GM18507 (cell line): ENCODE data around the gene LRRN1.

ENCODE experiments used
- DNase-seq: peaks from one replicate; pipeline ENCODE4 v3.0.0; 2011; ENCODE audit warnings: low read depth; ENCODE audit not compliant: insufficient read length; ENCODE audit errors: extremely low spot score
- FAIRE-seq: peaks from 2 replicates; lab custom pipeline; 2011; peaks lifted over from hg19 to GRCh38; lab: Jason Lieb, UNC

LRRN1 gene

DNA sequence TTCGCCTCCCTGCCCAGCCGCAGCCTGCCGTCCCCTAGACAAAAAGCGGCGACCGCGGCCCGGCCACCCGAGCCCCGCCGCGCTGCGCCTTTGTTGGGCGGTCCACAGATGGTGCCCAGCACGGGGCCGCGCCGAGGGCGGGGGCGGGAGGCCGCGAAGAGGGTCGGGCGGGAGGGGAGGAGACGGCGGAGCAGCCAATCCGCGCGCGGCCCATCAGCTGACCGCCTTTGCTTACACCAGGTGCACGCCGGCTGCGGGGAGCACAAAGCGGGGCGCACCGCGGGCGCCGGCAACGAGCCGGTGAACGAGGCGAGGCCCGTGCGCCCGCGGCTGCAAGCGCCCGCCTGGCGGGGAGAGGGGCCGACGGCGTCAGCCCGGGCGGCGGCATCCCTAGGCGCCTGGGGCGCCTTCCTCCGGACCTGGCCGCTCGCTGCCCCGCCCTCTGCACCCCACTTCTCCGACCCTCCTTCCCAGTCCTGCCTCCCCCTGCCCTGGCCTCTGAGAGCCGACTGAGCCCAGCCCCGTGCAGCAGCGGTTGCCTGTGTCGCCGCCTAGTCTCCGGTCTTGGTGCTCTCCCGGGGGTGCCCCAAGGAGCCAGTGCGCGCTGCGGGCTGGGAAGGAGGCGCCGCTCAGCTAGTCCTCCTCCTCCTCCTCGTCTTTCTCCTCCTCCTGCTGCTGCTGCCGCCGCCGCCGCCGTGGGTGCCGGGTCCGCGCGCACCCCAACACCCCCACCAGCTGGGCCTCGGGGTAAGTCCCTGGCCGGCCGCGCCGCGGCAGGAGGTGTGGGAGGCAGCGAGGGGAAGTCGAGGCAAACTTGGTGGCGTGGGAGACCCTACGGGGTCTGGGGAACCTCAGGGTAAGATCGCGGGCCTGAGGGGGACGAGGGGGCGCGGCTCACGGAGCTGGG is at the start of gene LRRN1:
LRRN1 (plus strand) TSS at position 259 of the 907 bp plus-strand sequence. CDS start 45,211 bp downstream, outside the sequence.
- FAIRE-seq, result no peak

DNA sequence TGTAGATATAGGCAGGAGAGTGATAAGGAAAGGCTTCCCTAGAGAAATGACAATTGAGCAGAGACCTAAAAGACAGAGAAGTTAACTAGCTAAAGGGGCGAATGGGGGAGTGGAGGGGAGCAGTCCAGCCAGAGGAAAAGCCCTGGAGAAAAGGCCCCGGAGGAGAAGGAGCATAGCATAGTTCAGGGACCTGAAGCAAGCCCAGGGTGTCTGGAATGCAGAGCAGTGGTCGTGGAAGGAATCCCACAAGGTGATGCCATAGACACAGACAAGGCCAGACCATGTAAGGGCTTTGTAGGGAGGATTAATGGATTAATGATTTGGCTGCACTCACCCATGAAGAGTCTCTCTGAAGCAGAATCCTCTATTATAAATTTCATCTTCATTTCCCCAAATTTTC is 45.8 kb upstream of the LRRN1 start:
- FAIRE-seq, result no peak
- no peak for DNase-seq

More for the DNA sequence above, at the start of gene LRRN1:
- DNase-seq, result peak; percentile 8

DNA sequence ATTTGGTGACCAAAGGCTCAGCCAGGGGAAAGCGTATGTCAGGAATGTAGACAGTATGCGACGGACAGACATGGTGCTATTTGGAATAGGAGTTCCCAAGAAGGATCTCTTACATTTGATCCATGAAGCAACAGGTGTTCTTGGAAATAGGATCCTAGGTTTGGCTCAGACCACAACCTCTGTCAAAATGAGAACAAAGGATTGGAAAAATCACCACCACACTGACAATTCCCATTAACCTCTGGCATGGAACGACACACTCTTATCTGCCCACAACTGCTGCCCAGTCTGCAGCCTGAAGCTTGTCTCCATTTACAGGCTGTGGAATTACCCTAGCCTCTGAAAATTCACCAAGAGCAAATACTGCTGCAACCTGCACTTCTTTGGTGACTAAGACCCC is 33.6 kb upstream of the LRRN1 start:
- DNase-seq, result no peak
- no peak for FAIRE-seq

DNA sequence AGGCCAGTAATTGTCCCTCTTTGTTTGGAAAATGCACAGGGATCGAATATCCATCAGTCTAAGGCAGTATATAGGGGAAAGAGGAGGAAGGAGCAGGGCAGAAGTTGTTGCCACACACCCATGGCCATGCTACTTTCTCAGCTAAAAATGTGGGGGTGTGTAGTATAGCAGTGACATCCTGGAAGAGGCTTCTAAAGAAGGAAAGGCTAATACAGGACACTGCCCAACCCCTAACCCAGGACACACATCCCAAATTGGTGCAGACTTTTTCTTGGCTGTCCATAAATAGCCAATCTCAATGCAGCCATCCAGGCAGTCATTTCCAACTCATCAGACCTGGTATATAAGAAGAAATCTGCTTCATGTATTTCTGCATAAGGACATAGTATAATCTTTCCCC is 33.1 kb upstream of the LRRN1 start:
- FAIRE-seq, result no peak
- no peak for DNase-seq

DNA sequence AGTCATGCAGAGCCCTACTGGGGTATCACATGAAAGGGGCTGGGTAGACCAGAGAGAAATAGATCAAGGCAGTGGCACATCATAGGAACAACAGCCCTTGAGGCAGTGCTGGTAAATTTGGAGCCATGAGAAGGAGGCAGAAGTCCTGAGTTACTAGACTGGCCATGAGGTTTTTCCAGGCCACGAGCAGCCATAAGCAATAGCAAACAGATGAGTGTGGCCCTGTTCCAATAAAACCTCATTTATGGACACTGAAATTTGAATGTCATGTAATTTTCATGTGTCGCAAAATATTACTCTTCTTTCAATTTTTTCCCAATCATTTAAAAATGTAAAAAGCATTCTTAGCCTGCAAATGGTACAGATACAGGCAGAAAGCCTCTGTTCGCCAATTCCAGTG is 28.1 kb upstream of the LRRN1 start:
- no peak for FAIRE-seq

DNA sequence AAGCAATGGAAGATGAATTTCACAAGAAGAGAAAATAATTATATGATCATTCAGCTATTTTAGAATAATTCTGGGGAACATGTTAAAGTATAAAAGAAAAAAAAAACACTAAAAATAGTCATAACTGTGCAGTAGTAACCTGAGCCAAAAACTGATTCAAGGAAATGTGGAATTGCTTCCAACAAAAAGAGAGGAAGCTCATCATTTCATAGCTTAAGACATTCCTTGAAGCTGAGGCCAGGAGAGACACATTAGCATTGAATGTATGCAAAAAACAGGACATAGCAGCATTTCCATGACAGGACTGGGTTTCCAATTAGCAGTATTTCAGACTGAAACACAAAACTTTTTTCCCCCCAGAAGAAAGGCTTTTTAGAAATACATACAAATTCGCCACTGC is 27.7 kb upstream of the LRRN1 start:
- DNase-seq (no peak), FAIRE-seq (no peak)

More for the DNA sequence above, 28.1 kb upstream of the LRRN1 start:
- no peak for DNase-seq

DNA sequence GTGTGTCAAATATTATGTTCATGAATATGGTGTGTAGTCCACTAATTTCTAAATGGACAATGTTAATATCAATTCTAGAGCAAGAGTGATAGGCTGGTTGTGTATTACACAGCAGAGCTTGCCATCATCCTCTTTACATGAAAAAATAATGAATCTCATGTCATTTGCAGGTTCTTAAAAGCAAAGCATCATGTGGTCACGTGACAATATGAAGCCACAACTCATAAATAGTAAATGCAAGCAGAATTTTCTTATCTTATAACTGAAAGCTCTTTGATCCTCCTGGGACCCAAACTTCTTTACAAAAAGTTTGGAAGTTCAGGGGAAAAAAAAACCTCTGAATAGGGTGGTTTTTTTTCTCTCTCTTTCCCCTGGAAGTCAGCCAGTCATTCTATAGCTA is 26.9 kb upstream of the LRRN1 start:
- FAIRE-seq, result no peak
- DNase-seq, result no peak

DNA sequence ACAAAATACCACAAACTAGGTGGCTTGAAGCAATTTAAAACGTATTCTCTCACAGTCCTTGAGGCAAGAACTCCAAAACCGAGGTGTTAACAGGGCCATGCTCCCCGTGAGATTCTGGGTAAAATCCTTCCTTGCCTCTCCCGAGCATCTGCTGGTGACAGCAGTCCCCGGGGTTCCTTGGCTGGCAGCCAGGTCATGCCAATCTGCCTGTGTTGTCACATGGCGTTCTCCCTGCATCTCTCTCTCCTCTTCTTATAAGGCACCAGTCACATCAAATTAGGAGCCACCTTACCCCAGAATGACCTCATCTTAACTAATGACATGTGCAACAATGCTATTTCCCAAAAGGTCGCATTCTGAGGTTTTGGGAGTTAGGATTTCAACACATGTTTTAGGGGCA is 26.3 kb upstream of the LRRN1 start:
- no peak for FAIRE-seq
- no peak for DNase-seq

DNA sequence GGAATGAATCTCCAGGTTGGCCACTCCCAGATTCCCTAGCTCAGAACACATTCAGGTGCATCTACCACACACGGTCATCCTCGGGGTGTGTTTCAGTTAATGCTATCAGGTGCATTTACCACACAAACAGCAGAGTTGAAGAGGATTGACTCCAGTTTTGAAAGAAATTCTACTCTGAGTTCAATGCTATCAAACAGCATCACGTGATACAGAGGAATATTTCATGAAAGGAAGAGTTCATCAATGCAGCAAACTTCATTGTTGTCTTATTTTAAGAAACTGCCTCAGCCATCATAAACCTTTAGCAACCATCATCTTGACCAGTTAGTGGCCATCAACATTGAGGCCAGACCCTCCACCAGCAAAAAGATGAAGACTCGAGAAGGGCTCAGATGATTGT is 22.6 kb upstream of the LRRN1 start:
- no peak for FAIRE-seq
- no peak for DNase-seq

DNA sequence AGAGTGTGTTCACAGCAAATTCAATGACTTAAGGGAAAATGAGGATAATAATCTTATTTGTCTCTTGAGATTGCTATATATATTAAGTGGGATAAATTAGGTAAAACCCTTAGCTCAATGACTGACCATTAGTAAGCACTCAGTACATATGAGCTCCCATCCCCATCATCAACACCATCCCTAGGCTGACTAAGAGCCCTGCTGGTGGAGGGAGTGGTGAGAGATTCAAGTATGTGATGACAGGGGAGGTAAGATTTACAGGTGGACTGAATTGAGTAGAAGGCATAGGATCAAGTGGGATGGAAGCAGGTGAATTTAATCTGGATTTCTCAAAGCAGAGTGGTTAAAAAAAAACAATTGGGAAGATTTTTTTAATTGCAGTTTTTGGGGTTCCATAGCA is 21.0 kb upstream of the LRRN1 start:
- no peak for DNase-seq
- FAIRE-seq, result no peak

DNA sequence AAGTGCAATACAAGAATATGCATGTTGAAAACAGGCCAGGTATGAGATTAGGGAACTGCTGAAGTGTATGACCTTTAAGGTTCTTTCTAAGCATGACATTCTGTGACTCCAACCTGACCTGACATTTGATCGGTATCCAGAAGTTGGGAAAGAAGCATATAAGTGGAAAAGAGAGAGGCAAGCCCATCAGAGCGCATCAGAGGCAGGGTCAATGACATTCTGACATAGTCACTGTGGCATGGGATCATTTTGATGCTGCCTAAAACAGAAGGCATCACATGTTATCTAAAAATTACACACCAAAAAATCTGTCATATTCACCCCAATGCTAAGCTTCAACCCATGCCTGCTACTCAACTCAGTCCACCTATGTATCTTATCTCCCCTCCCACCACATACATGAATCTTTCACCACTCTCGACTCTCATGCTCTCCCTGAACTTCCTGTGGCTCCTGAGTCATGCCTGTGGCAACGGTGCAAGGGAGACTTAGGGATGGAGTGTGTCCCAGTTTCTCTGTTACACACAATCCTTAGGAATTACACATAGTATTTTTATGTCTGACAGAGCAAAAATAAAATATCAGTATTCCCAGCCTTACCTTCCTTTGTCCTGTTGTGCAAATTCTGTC is 20.5 kb upstream of the LRRN1 start:
- DNase-seq, result no peak
- no peak for FAIRE-seq

DNA sequence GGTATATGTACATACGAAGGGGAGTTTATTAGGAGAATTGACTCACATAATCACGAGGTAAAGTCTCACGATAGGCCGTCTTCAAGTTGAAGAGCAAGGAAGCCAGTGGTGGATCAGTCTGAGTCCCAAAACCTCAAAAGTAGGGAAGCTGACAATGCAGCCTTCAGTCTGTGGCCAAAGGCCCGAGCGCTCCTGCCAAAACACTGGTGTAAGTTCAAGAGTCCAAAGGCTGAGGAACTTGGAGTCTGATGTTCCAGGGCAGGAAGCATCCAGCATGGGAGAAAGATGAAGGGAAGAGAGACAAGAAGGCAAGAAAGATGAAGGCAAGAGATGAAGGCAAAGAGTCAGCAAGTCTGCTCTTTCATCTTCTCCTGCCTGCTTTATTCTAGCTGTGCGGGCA is 16.8 kb upstream of the LRRN1 start:
- DNase-seq, result no peak
- no peak for FAIRE-seq

DNA sequence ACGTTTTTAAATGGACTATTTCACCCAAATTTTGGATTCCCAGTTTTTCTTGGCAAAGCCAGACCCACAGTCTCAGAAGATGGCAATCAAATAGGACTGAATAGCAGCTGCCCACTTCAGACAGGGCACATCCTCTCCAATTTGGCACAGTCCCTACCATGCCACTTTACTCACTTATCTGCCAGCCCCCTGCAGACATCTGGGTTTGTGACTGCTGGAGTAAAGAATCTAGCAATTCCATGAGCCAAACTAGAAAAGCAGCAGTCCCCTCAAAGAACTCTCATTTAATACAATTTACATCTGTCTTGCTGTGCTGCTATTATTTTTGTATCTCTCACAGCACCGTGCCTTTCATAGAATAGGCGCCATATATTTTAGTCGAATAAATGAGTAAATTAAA is 16.0 kb upstream of the LRRN1 start:
- DNase-seq (no peak), FAIRE-seq (no peak)

DNA sequence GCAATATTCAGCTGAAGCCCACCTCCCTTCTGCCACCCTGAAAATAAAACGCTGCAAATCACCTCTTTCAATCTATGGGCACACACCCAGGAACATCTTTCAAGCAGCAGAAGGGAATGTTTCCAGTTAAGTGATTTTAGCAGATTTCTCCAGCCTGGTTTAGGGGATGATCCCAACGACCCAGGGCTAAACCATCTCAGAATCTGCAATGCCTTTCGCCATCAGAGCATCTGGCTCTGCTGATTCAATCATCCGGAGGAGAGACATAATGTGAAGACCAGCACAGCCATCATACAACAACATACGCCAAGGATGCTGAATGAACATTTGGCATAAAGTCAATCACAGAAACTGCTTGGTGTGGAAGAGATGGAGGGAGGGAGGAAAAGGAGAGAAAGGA is 15.5 kb upstream of the LRRN1 start:
- FAIRE-seq (no peak), DNase-seq (no peak)

DNA sequence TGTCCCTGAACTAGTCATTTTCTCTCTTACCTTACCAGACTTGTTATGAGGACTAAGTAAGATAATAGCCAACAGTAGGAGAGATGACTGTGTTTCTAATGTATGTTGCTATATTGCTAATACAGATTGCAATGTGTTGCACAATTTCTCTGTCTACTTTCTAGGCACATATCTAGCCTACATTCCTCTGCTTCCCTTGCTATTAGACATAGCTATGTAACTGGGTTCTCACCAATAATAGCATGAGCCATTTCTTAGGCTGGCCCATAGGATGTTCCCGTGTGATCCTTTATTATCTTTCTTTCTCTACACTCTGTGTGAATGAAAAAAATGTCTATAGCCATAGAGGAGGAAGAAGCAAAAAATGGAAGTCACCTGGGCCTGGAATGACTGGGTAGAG is 6.8 kb upstream of the LRRN1 start:
- no peak for FAIRE-seq
- DNase-seq, result no peak

DNA sequence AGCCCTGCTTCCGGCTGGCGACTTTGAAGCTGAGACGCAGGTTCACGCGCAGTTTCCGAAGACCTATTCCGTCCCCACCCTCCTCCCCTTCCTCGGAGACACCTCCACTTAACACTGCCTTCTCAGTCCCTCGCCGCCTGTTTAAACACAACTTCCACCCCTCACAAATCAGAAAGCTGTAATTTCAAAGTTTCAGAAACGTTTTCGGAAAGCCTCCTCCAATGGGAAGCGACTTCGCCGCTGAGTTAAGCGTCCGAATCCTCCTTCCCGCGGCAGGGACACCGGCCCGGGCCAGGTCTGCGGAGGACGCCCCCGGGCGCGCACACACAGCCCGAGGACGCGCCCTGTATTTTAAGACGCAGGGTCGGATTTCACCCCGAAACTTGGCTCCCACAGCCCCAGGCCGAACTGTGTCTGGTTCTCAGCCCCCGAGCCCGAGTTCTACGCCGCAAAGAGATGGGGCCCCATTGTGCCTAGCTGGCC is 559 bp upstream of the LRRN1 start:
- DNase-seq (no peak), FAIRE-seq (no peak)

DNA sequence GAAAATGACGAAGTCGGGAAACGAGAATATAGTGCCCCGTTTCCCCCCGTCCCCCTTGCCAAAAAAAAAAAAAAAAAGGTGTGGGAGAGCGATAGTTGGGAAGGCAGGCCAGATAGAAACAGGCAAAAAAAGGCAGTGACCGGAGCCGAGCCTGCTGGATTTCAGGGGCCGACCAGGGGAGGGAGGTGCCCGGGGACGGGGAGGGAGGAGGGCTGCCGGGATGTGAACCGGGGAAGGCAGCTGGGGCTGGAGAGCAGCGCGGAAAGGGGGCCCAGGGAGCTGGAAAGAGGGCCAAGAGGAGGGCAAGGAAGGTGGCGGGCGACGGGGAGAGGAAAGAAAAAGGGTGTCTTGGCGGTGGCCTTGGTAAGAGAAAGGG is 837 bp downstream of the LRRN1 start:
- no peak for DNase-seq

DNA sequence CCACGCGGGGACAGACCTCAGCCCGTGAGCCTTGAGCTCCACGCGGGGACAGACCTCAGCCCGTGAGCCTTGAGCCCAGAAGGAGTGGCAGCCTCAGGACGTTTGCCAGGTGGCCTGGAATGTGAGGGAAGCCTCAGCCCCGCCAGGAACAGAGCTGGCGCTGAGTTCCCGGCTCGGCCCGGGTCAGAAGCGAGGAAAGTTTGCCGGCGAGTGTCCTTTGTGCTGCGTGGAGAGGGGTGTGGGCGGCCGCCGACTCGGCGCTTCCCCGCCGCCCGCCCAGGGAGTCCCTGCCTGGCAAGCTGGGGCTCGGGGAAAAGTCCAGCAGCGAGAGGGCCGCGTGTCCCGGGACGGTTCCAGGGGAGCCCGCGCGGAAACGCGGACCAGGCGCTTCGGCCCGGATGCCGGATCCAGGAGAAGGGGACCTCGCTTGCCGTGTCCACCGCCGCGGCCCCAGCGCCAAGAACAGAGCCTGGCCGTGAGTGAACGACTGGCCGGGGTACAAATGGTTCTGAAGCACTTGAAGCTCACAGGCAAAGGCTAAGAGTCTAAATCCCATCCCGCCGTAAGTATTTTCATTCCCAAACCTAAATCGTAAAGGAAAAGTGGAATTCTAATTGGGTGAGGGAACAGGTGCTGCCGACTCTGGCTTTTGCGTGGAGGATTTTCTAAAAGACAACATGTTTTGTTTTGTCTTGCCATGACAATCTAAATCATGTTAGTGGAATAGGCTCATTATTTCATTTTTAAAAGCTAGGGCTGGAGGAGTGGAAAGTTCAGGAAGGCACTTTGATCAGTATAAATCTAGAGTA is 1.7 kb downstream of the LRRN1 start:
- no peak for DNase-seq
- FAIRE-seq, result no peak

More for the DNA sequence above, 837 bp downstream of the LRRN1 start:
- no peak for FAIRE-seq

DNA sequence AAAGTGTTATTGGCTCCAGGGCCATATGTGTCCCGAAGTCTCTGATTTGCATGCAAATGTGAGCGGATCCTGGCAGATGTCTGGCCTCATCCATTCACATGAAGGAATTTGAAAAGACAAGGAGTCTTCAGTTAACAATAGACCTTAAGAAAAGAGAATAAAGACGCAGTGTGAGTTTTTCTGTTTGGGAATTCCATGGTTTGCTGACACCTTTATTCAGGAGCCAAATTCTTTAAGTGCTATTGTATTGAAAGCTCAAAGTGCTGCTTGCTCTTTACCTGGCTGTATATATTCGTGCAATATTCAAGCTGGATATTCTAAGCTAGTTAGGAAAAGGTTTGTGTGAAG is 2.2 kb downstream of the LRRN1 start:
- no peak for DNase-seq
- FAIRE-seq, result no peak

DNA sequence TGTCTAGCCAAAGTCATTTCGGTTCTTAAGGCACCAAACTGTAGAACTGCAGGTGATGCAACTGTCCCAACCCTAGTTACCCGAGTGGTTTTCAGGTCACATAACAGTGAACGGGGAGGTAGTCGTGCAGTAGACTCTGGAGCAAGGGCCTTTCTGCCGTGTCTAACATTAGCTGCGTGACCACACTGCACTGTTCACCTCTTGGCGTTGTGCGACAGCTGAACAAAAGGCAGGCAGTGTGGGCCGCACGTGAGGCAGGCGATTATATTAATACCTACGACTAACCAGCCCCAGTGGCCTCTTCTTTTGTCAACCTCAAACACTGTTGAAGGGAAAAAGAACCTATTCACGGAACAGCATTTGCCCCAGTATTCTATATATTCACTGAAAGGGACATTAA is 2.8 kb downstream of the LRRN1 start:
- DNase-seq (no peak), FAIRE-seq (no peak)
